Endothelial cell of umbilical vein (primary cell): ENCODE results near the gene CCDC60. TPM values are rescaled to one million over a fixed set of nuclear protein-coding genes. Genes with fewer than 3 reads are reported as not detected.

Source experiments
- BruUV-seq: library from RNA; stranded (reverse); fragments of 400-500 nt; replicated peaks from 2 replicates; lab custom pipeline; 2021; lab: Mats Ljungman, UMichigan
- CTCF ChIA-PET: fragments of 300-600, 350-600 bp; sonication (Branson Sonifier 250); formaldehyde crosslinking; loops from one replicate; lab custom pipeline; 2021; ENCODE audit warnings: antibody characterized with exemption, inconsistent platforms; lab: Charles Lee
- POLR2A ChIA-PET: fragments of 300-600, 350-600 bp; sonication (Branson Sonifier 250); formaldehyde crosslinking; loops from one replicate; lab custom pipeline; 2021; ENCODE audit warnings: antibody characterized with exemption, inconsistent platforms; lab: Charles Lee
- DNase-seq: peaks from one replicate; pipeline ENCODE4 v3.0.0-alpha.2; 2011; ENCODE audit warnings: low read depth, low spot score
- FAIRE-seq: peaks from 2 replicates; lab custom pipeline; 2011; peaks lifted over from hg19 to GRCh38; lab: Jason Lieb, UNC
- H2AFZ ChIP-seq: 2 replicates; pipeline ENCODE4 v1.6.0; 2012; ENCODE audit warnings: low read depth, low read length, control low read depth, inconsistent platforms
- H3K27ac ChIP-seq: 2 replicates; pipeline ENCODE4 v1.5.1; 2011; ENCODE audit warnings: low read depth, mild to moderate bottlenecking, control low read depth, low read length, moderate library complexity; ENCODE audit not compliant: insufficient read depth
- H3K27me3 ChIP-seq, 2 experiments: 2 replicates each; pipeline versions ENCODE4 v1.6.0 to v1.6.1; 2011; ENCODE audit warnings: low read length in 2 of 2, mixed read lengths in 1 of 2; ENCODE audit not compliant: control insufficient read depth in 2 of 2, insufficient read depth in 2 of 2
- H3K36me3 ChIP-seq, 2 experiments: 2 replicates in 1 of 2; 3 replicates in 1 of 2; pipeline ENCODE4 v1.5.1; 2011; ENCODE audit warnings: low read length in 2 of 2, mild to moderate bottlenecking in 1 of 2, moderate library complexity in 1 of 2; ENCODE audit not compliant: control insufficient read depth in 2 of 2, insufficient read depth in 2 of 2; ENCODE audit errors: extremely low read depth in 1 of 2
- H3K4me1 ChIP-seq: 3 replicates; pipeline ENCODE4 v1.5.1; 2011; ENCODE audit warnings: mild to moderate bottlenecking, low read length; ENCODE audit not compliant: control insufficient read depth, insufficient read depth; ENCODE audit errors: extremely low read depth
- H3K4me2 ChIP-seq: 2 replicates; pipeline ENCODE4 v1.6.1; 2011; ENCODE audit warnings: low read length, control low read depth, mixed read lengths; ENCODE audit not compliant: insufficient read depth
- H3K4me3 ChIP-seq, 3 experiments: fragments of 200-600 bp in 1 of 3; sonication (generic), shearing (Covaris generic) in 1 of 3; replicated peaks in 1 of 3; 2 replicates each; pipeline ENCODE4 v1.5.1; 2011 to 2016; ENCODE audit warnings: control low read depth in 3 of 3, low read length in 3 of 3, mild to moderate bottlenecking in 2 of 3, inconsistent platforms in 1 of 3, low read depth in 1 of 3, moderate library complexity in 1 of 3; ENCODE audit not compliant: insufficient read depth in 1 of 3
- H3K79me2 ChIP-seq: 2 replicates; pipeline ENCODE4 v1.6.0; 2012; ENCODE audit warnings: low read length, inconsistent platforms; ENCODE audit not compliant: control insufficient read depth, insufficient read depth
- H3K9ac ChIP-seq: replicated peaks from 2 replicates; pipeline ENCODE3; 2011; ENCODE audit warnings: low read length, control low read depth; ENCODE audit not compliant: insufficient read depth; ENCODE audit errors: extremely low read depth
- H3K9me1 ChIP-seq: replicated peaks from 3 replicates; pipeline ENCODE4 v1.6.0; 2011; ENCODE audit warnings: mild to moderate bottlenecking, low read length; ENCODE audit not compliant: control insufficient read depth, insufficient read depth; ENCODE audit errors: extremely low read depth
- H3K9me3 ChIP-seq: replicated peaks from 2 replicates; pipeline ENCODE4 v1.5.1; 2012; ENCODE audit warnings: low read length, inconsistent platforms; ENCODE audit not compliant: control insufficient read depth, insufficient read depth
- H4K20me1 ChIP-seq: replicated peaks from 2 replicates; pipeline ENCODE3; 2011; ENCODE audit warnings: mild to moderate bottlenecking, low read length; ENCODE audit not compliant: control insufficient read depth, insufficient read depth; ENCODE audit errors: extremely low read depth
- CTCF ChIP-seq, 2 donors: IDR thresholded peaks; 1 replicate in 1 of 2; 2 replicates in 1 of 2; pipeline ENCODE4 v1.5.1; 2011; ENCODE audit warnings: low read length in 2 of 2, mild to moderate bottlenecking in 2 of 2, moderate library complexity in 2 of 2, control low read depth in 1 of 2, inconsistent platforms in 1 of 2, low read depth in 1 of 2; ENCODE audit not compliant: insufficient read depth in 1 of 2; ENCODE audit errors: extremely low read depth in 1 of 2
- EZH2 ChIP-seq: IDR thresholded peaks from 2 replicates; pipeline ENCODE4 v1.6.1; 2012; ENCODE audit warnings: borderline replicate concordance, low read depth, mild to moderate bottlenecking, moderate library complexity, low read length, inconsistent platforms; ENCODE audit not compliant: severe bottlenecking
- FOS ChIP-seq: IDR thresholded peaks from 2 replicates; pipeline ENCODE4 v1.6.1; 2011; ENCODE audit warnings: mild to moderate bottlenecking, low read length, moderate library complexity, borderline replicate concordance; ENCODE audit not compliant: insufficient read depth
- JUN ChIP-seq: IDR thresholded peaks from 2 replicates; pipeline ENCODE4 v1.6.1; 2011; ENCODE audit warnings: borderline replicate concordance, low read depth; ENCODE audit not compliant: insufficient read length, insufficient read depth
- MAX ChIP-seq: IDR thresholded peaks from 2 replicates; pipeline ENCODE4 v1.6.1; 2011; ENCODE audit not compliant: insufficient read depth, insufficient read length
- MYC ChIP-seq: IDR thresholded peaks from one replicate; pipeline ENCODE4 v1.6.1; 2011; ENCODE audit warnings: mild to moderate bottlenecking, low read depth, low read length
- dilution Hi-C: fragments of 300-500 bp; cut with MboI; formaldehyde crosslinking; loops from one replicate; pipeline ENCODE4 v1.15.0; 2019; ENCODE audit warnings: low sequenced_read_pairs; ENCODE audit not compliant: extremely low pct_ligation_motif_present
- intact Hi-C: fragments of 100-400 bp; cut with micrococcal nuclease; formaldehyde crosslinking; loops from one replicate; pipeline ENCODE4 v1.10.0; 2022
- polyA plus RNA-seq, 4 experiments: library from polyadenylated mRNA; depleted of rRNA in 3 of 4; stranded (reverse) in 3 of 4; unstranded in 1 of 4; fragments of >200 nt; gene quantifications; 2 replicates each; pipeline versions ENCODE4 v1.2.1 to v1.2.3, GENCODE V29; 2011 to 2012; ENCODE audit warnings: missing spikeins in 1 of 4
- total RNA-seq: library from RNA; stranded (reverse); gene quantifications from 2 replicates; pipeline ENCODE4 v1.2.3, GENCODE V29; 2021

CCDC60 gene
- total and polyA plus RNA-seq, 2 donors (not counting 3 experiments of a cell fraction or from before 2014, with no cell fraction given): not detected

- Histone ChIP-seq H3K79me2 (no peaks in the 10 kb centered on the region), H3K4me2 (no peak overlapping the region), H3K9me3 (no peaks in the 10 kb centered on the region), H3K4me1 (no peaks in the 10 kb centered on the region), H2AFZ (no peak overlapping the region), H3K9ac (no peak overlapping the region), H3K9me1 (no peaks in the 10 kb centered on the region), H3K27ac (no peak overlapping the region), H3K4me3 (no peak overlapping the region), H3K27me3 (no peaks in the 10 kb centered on the region), H3K36me3 (no peaks in the 10 kb centered on the region), H4K20me1 (no peaks in the 10 kb centered on the region)
- intact Hi-C loops: no loop called here
- ChIA-PET CTCF (no interaction called here), POLR2A (no interaction called here)
- TF ChIP-seq MAX: no peak
- no peak for TF ChIP-seq MYC
- dilution Hi-C loops: no loop called here
- DNase-seq (no peak), FAIRE-seq (no peak)
- no TSS peak for BruUV-seq
Measured at GRCh38 chr12:119501052-119501451, 166.5 kb downstream of the CCDC60 start.

- Histone ChIP-seq H3K27me3 (no peaks in the 10 kb centered on the region), H3K27ac (no peak overlapping the region), H3K4me2 (no peak overlapping the region), H3K4me3 (no peak overlapping the region), H3K9ac (no peak overlapping the region), H2AFZ (no peak overlapping the region), H3K79me2 (no peaks in the 10 kb centered on the region), H3K9me3 (no peaks in the 10 kb centered on the region), H3K4me1 (no peaks in the 10 kb centered on the region), H3K36me3 (no peaks in the 10 kb centered on the region), H4K20me1 (no peaks in the 10 kb centered on the region), H3K9me1 (no peaks in the 10 kb centered on the region)
- FAIRE-seq: no peak
- TF ChIP-seq CTCF (IDR thresholded peaks at IDR 0.05; ENCODE audit: extremely low read depth in 1 of 2, insufficient read depth in 1 of 2, low read depth in 1 of 2, low read length in 2 of 2) (no peak), MYC (no peak), EZH2 (no peak), MAX (no peak), FOS (no peak), JUN (no peak)
- intact Hi-C loops: no loop called here
- ChIA-PET POLR2A (no interaction called here), CTCF (no interaction called here)
- BruUV-seq: no TSS peak
- dilution Hi-C loops: no loop called here
- no peak for DNase-seq
Measured at GRCh38 chr12:119505001-119505400, 170.5 kb downstream of the CCDC60 start.
